ENCODE results near the gene RPTOR. TPM values are rescaled to one million over a fixed set of nuclear protein-coding genes. Genes with fewer than 3 reads are reported as not detected.

RPTOR gene
- total RNA-seq, 1 experiment from 2014 or later: 66.7 TPM

DNA sequence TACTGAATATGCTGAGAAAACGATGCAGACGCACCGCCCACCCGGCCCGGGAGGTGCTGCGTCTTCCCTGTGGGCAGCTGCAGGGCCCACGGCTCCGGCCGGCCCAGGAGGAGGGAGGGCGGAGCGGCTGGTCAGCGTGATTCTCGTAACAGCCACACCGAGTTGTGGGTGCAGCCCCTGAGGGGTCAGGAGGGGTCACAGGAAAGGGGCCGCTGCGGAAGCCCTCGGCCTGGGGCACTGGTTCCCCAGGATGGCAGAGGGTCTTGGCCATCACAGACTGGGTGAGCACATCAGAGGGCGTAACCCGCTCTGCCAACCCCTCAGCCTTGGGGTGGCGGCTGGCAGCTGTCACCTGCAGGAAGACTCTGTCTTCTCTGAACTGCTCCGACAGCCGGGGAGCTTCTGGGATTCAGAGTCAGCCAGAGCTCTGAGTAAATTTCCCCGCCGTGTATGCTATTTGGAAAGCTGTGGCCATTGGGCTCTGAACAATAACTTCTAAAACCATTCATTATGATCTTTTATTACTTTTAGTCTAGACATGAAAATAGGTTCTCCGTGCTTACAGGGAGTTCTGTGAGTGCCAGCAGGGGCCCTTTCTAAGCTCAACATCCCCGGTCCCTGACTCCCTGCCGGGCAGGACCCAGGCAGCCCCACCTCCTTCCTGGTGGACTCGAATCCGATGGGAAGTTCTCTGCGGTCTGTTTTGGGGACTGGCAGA is 359.6 kb downstream of the RPTOR start:
- no peak overlapping the region for H3K4me3 ChIP-seq (ENCODE audit: low read depth, low read length)
- no peaks in the 10 kb centered on the region; the same call in none of the 2 replicates for H3K36me3 ChIP-seq (ENCODE audit: control insufficient read depth, insufficient read depth, low read length)
- intact Hi-C loops (cut with micrococcal nuclease; ENCODE audit: unreplicated experiment): no loop called here
- H3K9me3 ChIP-seq: no peaks in the 10 kb centered on the region
- POLR2A ChIA-PET: no interaction called here
- DNase-seq: no peak
- CTCF ChIA-PET: interaction anchor here (0.5 kb wide), 1 partner anchor 217 kb away, joined by 3 read pairs; no protein-coding TSS in a partner anchor
- H3K36me3 Mint-ChIP-seq (ENCODE audit: insufficient read depth, unreplicated experiment): peaks cover 35% of the 10 kb centered on the region
- H3K27ac Mint-ChIP-seq (ENCODE audit: unreplicated experiment): no peak overlapping the region
- H3K4me3 Mint-ChIP-seq (ENCODE audit: unreplicated experiment): no peak overlapping the region
- no peaks in the 10 kb centered on the region for H3K4me1 ChIP-seq
- H3K27me3 ChIP-seq (replicated peaks; ENCODE audit: control insufficient read depth, insufficient read depth, low read length): no peaks in the 10 kb centered on the region
- no peaks in the 10 kb centered on the region for H3K4me1 Mint-ChIP-seq (ENCODE audit: low read depth, unreplicated experiment)
- TF ChIP-seq CTCF (IDR thresholded peaks at IDR 0.05; ENCODE audit: insufficient read depth in 1 of 2, low read depth in 1 of 2, low read length in 1 of 2, severe bottlenecking in 1 of 2, unreplicated experiment in 1 of 2): no peak
- no peaks in the 10 kb centered on the region for H3K9me3 Mint-ChIP-seq (ENCODE audit: unreplicated experiment)
- H3K27me3 Mint-ChIP-seq (ENCODE audit: insufficient read depth, unreplicated experiment): no peaks in the 10 kb centered on the region
- BruUV-seq (replicated peaks): no TSS peak

DNA sequence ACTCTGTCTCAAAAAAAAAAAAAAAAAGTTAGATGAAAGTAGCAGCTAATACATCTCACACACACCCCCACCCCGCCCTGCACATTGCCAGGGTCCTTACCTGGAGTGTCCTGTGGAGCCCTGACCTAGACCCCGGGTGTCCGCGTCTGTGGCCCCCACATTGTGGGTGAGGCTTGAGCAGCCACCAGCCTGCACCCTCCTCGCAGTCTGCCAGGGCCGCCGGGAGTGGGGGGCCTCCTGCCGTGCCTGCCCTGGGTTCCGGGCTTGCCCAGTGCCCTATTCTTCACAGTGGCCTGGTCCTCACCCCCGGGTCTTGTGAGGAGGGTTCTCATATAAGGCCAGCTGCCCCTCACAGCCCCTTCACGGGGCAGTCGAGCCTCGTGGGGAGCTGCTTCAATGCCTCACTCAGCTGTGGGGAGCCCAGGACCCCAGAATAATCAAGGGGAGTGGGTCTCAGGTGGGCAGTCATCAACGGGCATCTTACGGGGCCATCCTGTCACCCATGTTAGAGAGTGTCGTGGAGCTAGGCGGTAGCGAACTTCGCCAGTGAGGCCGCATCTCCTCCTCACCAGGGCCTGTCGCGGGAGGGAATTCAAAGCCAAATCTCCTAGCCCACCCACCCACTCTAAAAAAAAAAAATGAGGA is 361.1 kb downstream of the RPTOR start:
- Histone ChIP-seq H3K4me3 (ENCODE audit: low read depth, low read length) (no peak overlapping the region), H3K4me1 (no peaks in the 10 kb centered on the region), H3K36me3 (ENCODE audit: control insufficient read depth, insufficient read depth, low read length) (no peaks in the 10 kb centered on the region; the same call in 1 of the 2 replicates), H3K9me3 (no peaks in the 10 kb centered on the region), H3K27me3 (replicated peaks; ENCODE audit: control insufficient read depth, insufficient read depth, low read length) (no peaks in the 10 kb centered on the region)
- DNase-seq: no peak
- H3K27me3 Mint-ChIP-seq (ENCODE audit: insufficient read depth, unreplicated experiment): no peaks in the 10 kb centered on the region
- no TSS peak for BruUV-seq (replicated peaks)
- TF ChIP-seq CTCF (IDR thresholded peaks at IDR 0.05; ENCODE audit: insufficient read depth in 1 of 2, low read depth in 1 of 2, low read length in 1 of 2, severe bottlenecking in 1 of 2, unreplicated experiment in 1 of 2): no peak
- POLR2A ChIA-PET: no interaction called here
- H3K9me3 Mint-ChIP-seq (ENCODE audit: unreplicated experiment): no peaks in the 10 kb centered on the region
- peaks cover 30% of the 10 kb centered on the region for H3K36me3 Mint-ChIP-seq (ENCODE audit: insufficient read depth, unreplicated experiment)
- H3K27ac Mint-ChIP-seq (ENCODE audit: unreplicated experiment): no peak overlapping the region
- CTCF ChIA-PET: no interaction called here
- H3K4me3 Mint-ChIP-seq (ENCODE audit: unreplicated experiment): no peak overlapping the region
- no peaks in the 10 kb centered on the region for H3K4me1 Mint-ChIP-seq (ENCODE audit: low read depth, unreplicated experiment)
- intact Hi-C loops (cut with micrococcal nuclease; ENCODE audit: unreplicated experiment): no loop called here

DNA sequence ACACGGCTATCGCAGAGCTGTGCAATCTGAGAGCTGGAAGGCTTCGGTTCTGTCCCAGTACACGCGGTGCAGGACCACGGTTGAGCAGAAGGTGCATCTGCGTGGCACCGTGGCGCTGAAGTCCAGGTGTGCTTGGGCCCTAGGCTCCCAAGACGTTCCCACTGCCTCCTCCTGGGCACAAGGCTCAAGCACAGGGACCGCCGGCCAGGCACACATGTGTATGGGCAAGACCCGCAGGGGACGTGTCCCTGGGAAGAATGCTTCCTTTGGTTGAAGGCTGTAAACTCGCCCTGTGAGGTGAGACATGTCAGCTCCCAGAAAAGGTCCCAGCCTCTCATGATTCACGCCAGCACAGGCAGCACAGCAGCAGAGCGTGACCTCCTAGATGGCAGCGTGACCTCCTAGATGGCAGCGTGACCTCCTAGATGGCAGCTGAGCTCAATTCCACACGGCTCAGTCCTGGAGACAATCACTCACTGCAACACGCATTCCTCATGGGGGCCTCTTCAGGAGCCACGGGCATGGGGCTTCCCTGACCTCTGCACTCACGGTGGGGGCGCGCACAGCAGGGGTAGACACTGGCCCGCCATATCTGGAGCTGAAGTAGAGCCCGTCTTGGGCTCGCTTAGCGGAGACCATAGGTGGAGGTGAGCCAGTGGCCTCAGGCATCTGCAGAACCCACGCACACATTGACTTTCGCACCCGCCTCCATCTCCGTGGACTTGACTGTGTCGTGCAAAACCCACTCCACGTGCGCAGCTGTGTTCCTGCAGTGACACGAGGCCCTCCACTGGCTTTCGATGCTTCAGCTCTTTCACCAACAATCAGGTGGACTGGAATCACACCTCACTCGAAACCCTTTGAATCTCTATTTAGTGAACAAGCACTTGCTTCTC is 362.0 kb downstream of the RPTOR start:
- H3K27ac Mint-ChIP-seq (ENCODE audit: unreplicated experiment): no peak overlapping the region
- H3K36me3 ChIP-seq (ENCODE audit: control insufficient read depth, insufficient read depth, low read length): no peaks in the 10 kb centered on the region; the same call in 1 of the 2 replicates
- POLR2A ChIA-PET: interaction anchor here (0.6 kb wide), 1 partner anchor 267 kb away, joined by 3 read pairs; no protein-coding TSS in a partner anchor

More for the DNA sequence above, 362.0 kb downstream of the RPTOR start:
- H3K9me3 Mint-ChIP-seq (ENCODE audit: unreplicated experiment): no peaks in the 10 kb centered on the region
- Histone ChIP-seq H3K4me1 (no peaks in the 10 kb centered on the region), H3K27me3 (replicated peaks; ENCODE audit: control insufficient read depth, insufficient read depth, low read length) (no peaks in the 10 kb centered on the region), H3K9me3 (no peaks in the 10 kb centered on the region), H3K4me3 (ENCODE audit: low read depth, low read length) (no peak overlapping the region)
- peaks cover 28% of the 10 kb centered on the region for H3K36me3 Mint-ChIP-seq (ENCODE audit: insufficient read depth, unreplicated experiment)
- no peaks in the 10 kb centered on the region for H3K4me1 Mint-ChIP-seq (ENCODE audit: low read depth, unreplicated experiment)
- BruUV-seq (replicated peaks): no TSS peak
- CTCF ChIA-PET: no interaction called here
- TF ChIP-seq CTCF (IDR thresholded peaks at IDR 0.05; ENCODE audit: insufficient read depth in 1 of 2, low read depth in 1 of 2, low read length in 1 of 2, severe bottlenecking in 1 of 2, unreplicated experiment in 1 of 2): no peak
- no peaks in the 10 kb centered on the region for H3K27me3 Mint-ChIP-seq (ENCODE audit: insufficient read depth, unreplicated experiment)
- H3K4me3 Mint-ChIP-seq (ENCODE audit: unreplicated experiment): no peak overlapping the region
- no peak for DNase-seq
- intact Hi-C loops (cut with micrococcal nuclease; ENCODE audit: unreplicated experiment): no loop called here
